Measurements from ENCODE around the gene THRB. TPM values are rescaled to one million over a fixed set of nuclear protein-coding genes. Genes with fewer than 3 reads are reported as not detected.

The THRB gene
- polyA plus RNA-seq, 1 donor: 1.1 TPM

- DNase-seq (ENCODE audit: low read depth): no peak
Observed at GRCh38 chr3:24311881-24312280, 182.8 kb downstream of the THRB start.

GRCh38 chr3:24310887-24311286 lies 183.8 kb downstream of the THRB start:
- no peak for DNase-seq (ENCODE audit: low read depth)

DNA sequence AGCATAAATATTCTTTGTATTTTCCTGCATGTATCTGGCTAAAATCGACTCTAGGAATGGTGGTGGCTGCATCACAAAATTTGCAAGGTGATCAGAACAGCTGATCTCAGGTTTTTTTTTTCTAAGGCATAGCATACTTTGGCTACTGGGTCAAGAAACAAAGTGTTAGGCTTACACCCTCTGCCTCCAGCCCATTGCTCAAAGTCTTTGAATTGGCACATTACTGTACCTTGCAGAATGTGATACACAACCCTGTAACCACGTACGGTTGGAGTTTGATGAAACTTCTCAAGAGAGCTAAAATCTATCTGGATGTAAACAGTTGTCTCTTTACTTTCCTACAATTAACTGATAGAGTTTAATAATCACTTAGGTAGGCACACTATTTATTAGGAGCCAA lies 188.1 kb downstream of the THRB start:
- DNase-seq (ENCODE audit: low read depth): no peak

DNA sequence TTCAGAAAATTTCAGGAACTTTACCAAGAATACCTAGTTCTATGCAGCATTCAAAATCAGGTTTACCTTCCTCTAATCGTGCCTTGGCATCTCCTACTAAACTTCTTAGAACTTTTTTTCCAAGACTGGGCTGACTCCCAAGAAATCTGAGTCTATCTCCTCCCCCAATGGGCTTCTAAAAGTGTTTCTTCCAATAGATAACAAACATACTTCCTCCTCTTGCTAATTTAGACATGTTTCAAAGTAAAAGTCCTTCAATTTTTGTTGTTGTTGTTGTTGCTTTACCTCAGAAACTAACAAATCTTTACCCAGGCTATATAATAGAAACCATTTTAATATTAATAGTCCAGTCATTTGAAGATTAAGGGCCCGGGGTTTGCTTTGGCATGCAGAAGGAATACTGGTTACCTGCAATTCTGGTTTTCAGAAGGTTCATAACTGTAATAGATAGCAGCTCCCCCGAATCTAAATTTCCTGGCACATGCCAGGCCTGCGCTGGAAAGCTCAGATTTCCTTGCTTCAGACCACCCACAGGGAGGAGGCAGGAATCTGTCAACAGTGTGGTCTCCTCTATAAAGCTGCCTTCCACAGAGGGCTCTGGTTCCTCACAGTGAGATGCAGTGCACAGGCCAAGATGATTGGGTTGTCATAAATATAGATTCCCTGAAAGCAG lies 188.7 kb downstream of the THRB start:
- no peak for DNase-seq (ENCODE audit: low read depth)

DNA sequence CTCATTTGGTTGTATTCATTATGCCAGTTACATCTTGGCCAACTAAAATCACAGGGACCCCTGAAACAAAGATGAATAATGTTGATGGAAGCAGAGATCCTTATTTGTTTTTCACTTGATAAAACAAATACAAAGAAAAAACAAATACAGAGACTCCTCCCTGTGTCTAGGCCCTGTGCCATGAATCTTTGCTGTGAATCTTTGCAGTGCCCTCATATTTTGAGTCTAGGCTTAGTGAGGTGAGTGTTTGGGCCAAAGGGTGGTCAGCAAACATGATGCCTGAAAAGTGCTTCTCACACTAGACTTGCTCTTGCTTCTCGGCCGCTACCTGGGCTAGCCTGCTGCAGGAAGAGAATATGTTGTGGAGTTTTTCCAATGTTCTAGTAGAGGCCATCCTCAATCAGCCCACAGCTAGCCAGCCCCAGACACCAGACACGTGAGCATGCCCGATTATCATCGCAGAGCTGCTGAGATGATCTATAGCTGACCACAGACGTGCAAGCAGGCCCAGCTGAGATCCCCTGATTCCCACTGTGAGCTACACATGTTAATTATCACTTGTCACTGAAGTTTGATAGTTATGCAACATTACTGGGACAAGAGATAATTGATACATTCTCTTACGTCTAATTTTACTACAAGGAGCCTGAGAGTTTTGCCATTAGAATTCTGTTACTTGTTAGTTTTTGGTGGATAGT lies 191.4 kb downstream of the THRB start:
- no peak for DNase-seq (ENCODE audit: low read depth)

GRCh38 chr3:24302396-24302795 lies 192.3 kb downstream of the THRB start:
- no peak for DNase-seq (ENCODE audit: low read depth)

DNA sequence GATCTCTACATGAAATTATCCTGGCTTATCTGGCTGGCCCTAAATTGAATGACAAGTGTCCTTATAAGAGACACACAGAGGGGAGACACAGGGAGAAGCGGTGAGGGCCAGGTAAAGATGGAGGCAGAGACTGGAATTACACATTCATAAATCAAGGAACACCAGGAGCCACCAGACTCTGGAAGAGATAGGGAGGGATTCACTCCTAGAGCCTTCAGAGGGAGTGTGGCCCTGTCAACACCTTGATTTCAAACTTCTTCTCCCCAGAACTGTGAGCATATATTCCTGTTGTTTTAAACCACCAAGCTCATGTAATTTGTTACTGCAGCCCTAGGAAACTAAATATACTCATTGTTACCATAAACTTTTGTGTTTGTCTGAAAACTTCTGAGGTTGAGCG lies 193.7 kb downstream of the THRB start:
- DNase-seq (ENCODE audit: low read depth): no peak

DNA sequence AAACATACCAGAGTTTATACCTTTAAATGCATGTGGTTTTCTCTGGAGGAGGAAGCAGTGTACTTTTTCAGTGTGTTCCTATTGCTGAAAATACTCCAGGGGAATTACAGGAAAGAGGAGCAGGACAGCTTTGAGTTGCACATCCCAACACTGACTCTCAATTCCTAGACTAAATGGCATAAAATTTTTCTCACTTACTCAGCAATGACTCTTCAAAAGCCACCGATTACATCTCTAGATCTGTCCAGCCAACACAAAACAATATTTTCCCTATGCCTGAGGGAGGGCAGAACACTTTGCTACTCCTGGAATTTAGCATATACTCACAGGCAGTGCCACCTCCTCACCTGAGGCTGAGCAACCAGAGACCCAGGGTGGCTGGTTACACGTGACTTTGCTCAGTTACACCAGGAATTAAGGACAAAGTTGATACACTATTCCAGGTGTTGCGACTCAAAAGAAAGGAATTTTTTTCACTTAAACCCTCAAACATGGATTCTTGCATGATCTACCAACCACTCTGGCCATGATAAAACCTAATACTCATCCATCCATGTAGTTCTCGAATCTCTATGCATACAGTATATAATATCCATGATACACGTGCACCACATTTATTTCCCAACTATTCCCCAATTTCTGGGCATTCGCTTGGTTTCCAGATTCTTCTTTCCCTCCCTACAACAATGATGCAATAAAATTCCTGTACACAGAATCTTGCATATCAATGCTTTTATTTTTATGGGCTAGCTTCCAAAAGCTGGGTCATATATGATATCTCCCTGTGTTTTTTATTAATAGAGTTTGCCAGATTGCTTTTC lies 194.6 kb downstream of the THRB start:
- DNase-seq (ENCODE audit: low read depth): no peak

- no peak for DNase-seq (ENCODE audit: low read depth)
Observed at GRCh38 chr3:24299246-24299805, 195.3 kb downstream of the THRB start.

- DNase-seq (ENCODE audit: low read depth): no peak
Observed at GRCh38 chr3:24296441-24297205, 198.0 kb downstream of the THRB start.

DNA sequence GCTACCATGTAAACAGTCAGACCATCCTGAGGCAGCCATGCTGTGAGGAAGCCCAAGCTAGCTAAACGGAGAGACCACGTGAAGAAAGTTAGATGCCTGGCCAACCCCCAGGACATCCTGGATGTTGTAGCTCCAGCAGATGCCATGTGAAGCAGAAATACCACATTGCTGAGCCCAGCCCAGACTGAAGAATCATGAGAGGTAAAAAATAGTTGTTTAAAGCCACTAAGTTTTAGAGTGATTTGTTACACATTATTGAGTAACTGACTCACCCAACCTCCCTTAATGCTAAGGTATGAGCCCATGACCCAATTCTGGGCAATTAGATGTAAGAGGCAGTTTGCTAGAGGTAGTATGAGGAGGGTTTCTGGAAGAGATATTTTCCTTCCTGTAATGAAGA lies 200.5 kb downstream of the THRB start:
- no peak for DNase-seq (ENCODE audit: low read depth)

DNA sequence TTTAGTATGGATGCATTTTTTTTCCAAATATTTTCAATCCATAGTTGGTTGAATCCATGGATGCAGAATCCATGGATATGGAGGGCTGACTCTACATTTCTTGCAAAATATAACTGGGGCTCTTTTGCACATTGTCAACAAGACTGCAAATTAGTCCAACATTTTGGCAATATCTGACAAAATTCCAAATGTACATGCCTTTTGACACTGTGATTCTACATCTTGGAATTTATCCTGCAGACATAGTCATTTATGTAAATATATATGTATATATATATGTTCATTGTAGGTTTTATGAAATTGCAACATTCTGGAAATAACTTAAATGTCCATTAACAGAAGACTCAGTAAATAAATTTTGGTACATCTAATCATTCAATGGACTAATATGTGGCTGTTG lies 203.0 kb downstream of the THRB start:
- no peak for DNase-seq (ENCODE audit: low read depth)

- no peak for DNase-seq (ENCODE audit: low read depth)
Observed at GRCh38 chr3:24290596-24290995, 204.1 kb downstream of the THRB start.

DNA sequence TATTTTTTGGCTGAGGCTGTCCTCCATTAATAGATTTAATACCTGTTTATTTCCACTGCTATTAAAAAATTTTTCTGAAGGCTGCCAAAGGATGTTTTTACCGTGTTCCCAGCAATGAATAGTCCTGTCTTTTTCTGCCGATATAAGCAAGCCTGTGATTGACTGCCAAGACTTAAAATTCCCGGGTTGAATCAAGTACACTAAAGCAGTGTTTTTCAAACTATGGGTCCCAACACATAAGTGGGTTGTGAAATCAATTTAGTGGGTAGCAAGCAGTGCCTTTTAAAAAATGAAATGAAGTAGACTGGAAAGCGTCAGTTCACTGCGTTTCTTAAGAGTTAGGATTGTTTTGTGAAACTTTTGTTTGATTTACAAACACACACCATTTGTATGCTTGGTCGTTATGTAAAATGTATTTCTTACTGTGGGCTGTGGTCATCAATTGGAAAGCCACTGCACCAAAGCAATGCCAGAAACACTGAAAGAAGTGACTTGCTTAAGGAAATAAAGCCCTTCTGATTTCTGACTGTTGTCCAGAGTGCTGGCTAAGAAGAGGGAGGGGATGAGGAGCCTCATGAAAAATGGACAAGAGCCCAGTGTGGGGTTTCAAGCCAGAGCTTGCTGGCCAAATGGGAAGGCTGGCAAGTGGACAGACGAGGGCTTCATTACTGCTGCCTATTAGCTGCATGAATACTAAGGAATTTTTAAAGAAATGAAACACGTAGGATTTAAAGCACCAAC lies 206.0 kb downstream of the THRB start:
- no peak for DNase-seq (ENCODE audit: low read depth)

- DNase-seq (ENCODE audit: low read depth): peak; percentile 31
Observed at GRCh38 chr3:24287755-24288450, 206.7 kb downstream of the THRB start.

DNA sequence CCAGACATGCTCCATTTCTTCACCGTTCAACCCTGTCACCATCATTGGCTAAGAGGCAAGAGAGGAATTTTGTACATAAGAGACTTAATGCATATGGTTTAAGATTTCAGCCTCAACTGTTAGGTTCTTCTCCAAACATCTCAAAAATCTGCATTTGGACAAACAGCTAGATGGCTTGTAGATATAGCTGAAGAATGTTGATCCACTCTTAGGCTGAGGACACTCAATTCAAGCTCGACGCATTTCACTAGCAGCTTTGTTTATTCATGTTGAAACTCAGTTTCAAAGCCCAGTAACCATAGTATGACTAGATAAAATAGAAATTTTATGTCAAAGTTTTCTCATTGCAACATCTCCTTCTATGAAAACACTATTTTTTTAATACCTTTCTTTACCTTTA lies 208.2 kb downstream of the THRB start:
- DNase-seq (ENCODE audit: low read depth): no peak

DNA sequence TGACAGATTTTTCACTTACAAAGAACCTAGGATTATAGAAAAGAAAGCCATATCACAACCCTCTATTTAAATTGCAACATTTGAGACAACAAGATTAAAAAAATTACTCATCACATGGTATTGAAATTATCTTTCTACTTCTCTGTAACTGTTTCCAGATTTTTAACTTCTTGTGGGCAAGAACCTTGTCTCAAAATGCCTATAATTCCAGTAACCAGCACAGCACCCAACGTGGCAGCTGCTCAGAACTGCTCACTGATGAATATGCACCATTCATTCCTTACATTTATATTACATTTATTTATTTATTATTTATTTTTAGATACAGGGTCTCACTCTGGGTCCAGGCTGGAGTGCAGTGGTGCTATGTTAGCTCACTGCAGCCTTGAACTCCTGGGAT lies 216.1 kb downstream of the THRB start:
- DNase-seq (ENCODE audit: low read depth): no peak

- no peak for DNase-seq (ENCODE audit: low read depth)
Observed at GRCh38 chr3:24273491-24273890, 221.2 kb downstream of the THRB start.

DNA sequence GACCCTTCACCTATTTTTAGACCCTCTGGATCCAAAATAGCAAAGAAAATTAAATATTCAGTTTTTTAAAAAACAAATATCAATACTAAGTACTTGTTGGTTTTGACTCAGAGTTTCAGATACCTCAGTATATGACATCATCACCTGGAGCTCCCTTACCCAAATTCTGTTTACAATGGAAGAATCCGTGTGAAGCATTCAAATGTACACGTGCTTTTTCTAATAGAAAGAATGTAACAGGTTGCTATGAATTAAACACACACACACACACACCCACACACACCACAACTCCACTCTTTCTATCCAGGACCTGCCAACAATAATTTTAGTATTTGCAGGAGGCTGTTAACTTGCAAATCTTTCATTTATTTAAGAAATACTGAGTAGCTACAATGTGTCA lies 221.8 kb downstream of the THRB start:
- no peak for DNase-seq (ENCODE audit: low read depth)

DNA sequence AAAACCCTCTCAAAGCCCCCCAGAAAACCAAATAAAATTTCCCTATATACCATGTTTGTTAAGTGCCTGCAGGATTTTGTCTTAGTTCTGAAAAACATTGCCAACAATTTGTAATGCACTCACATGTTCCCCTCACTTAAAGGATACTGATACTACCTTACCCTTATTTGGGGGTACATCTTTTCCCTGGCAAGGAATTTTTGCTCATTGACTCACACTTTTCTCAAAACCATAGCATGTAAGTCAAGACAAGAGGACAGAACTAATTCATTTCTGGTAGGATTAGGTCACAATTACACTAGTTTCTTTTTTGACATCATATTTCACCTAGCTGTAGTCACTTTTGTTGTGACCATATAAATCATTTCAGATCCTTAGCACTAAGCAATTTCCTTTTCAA lies 222.2 kb downstream of the THRB start:
- DNase-seq (ENCODE audit: low read depth): no peak
